Natural killer cell treated with Interleukin-12 subunit alpha and Interleukin-12 subunit beta and Interleukin-15 and Interleukin-18, amount 100 ng/mL, for 72 hours (primary cell): ENCODE measurements around the gene TTC23. TPM values are rescaled to one million over a fixed set of nuclear protein-coding genes. Genes with fewer than 3 reads are reported as not detected.
"Not testable (repeated sequence)": the region's sequence is repeated elsewhere in the genome, so short reads cannot be mapped to it uniquely, and the experiment has no call there.

Experiments used
- ATAC-seq, 2 donors: fragments of 150-1000 bp; cut with Tn5 transposase in 1 of 2; sonication (Bioruptor Pico), chemical (Tn5 transposase) in 1 of 2; 2 replicates each; pipeline ENCODE4 v1.10.0; 2021
- DNase-seq: peaks from one replicate; pipeline ENCODE4 v3.0.0; 2022; ENCODE audit warnings: low spot score
- H3K27ac Mint-ChIP-seq, 2 donors: 1 replicate in 1 of 2; 2 replicates in 1 of 2; pipeline ENCODE4 v1.8.0; 2022; ENCODE audit warnings: mixed read lengths in 2 of 2, mild to moderate bottlenecking in 1 of 2, moderate library complexity in 1 of 2
- H3K27me3 Mint-ChIP-seq, 2 donors: 1 replicate in 1 of 2; 2 replicates in 1 of 2; pipeline ENCODE4 v1.8.0; 2022; ENCODE audit warnings: mixed read lengths in 2 of 2
- H3K36me3 Mint-ChIP-seq: one replicate; pipeline ENCODE4 v1.8.0; 2022; ENCODE audit warnings: mixed read lengths
- H3K4me1 Mint-ChIP-seq, 2 donors: 1 replicate in 1 of 2; 2 replicates in 1 of 2; pipeline ENCODE4 v1.8.0; 2022; ENCODE audit warnings: low read depth in 2 of 2, mixed read lengths in 2 of 2, mild to moderate bottlenecking in 1 of 2
- H3K4me3 Mint-ChIP-seq: one replicate; pipeline ENCODE4 v1.8.0; 2022; ENCODE audit warnings: mixed read lengths
- H3K9me3 Mint-ChIP-seq: 2 replicates; pipeline ENCODE4 v1.8.0; 2022; ENCODE audit warnings: mixed read lengths
- total RNA-seq, 2 donors: library from RNA; stranded (reverse); gene quantifications; one replicate each; pipeline ENCODE4 v1.2.3, GENCODE V29; 2022

TTC23 gene
- total RNA-seq, 2 donors from 2014 or later = 1.00 to 3.6 TPM

GRCh38 chr15:99118801-99119546 lies 130.4 kb downstream of the TTC23 start:
- H3K36me3 Mint-ChIP-seq = no peaks in the 10 kb centered on the region
- ATAC-seq (no peak), DNase-seq (peak; percentile 31)
- peaks cover 12 to 19% of the 10 kb centered on the region in 2 donors for H3K27me3 Mint-ChIP-seq
- no peaks in the 10 kb centered on the region for H3K4me1 Mint-ChIP-seq
- H3K9me3 Mint-ChIP-seq = no peaks in the 10 kb centered on the region
- H3K27ac Mint-ChIP-seq = no peak overlapping the region
- no peak overlapping the region for H3K4me3 Mint-ChIP-seq

GRCh38 chr15:99118258-99118632 lies 131.1 kb downstream of the TTC23 start:
- no peak for DNase-seq
- Mint-ChIP-seq H3K27ac (no peak overlapping the region), H3K4me3 (no peak overlapping the region), H3K4me1 (no peaks in the 10 kb centered on the region), H3K27me3 (peaks cover 12 to 19% of the 10 kb centered on the region in 2 donors), H3K9me3 (no peaks in the 10 kb centered on the region), H3K36me3 (no peaks in the 10 kb centered on the region)
- no peak for ATAC-seq

- Mint-ChIP-seq H3K27ac (no peak overlapping the region), H3K4me1 (no peaks in the 10 kb centered on the region), H3K27me3 (peaks cover 12 to 19% of the 10 kb centered on the region in 2 donors), H3K36me3 (no peaks in the 10 kb centered on the region), H3K4me3 (no peak overlapping the region), H3K9me3 (no peaks in the 10 kb centered on the region)
- peak; percentile 47 for DNase-seq
- ATAC-seq = no peak
These were observed 131.7 kb downstream of the TTC23 start for GRCh38 chr15:99117563-99118257.

- Mint-ChIP-seq H3K4me1 (no peaks in the 10 kb centered on the region), H3K9me3 (no peaks in the 10 kb centered on the region), H3K27ac (no peak overlapping the region), H3K36me3 (no peaks in the 10 kb centered on the region), H3K27me3 (peaks cover 12 to 19% of the 10 kb centered on the region in 2 donors), H3K4me3 (no peak overlapping the region)
- DNase-seq = no peak
- no peak for ATAC-seq
These were observed 132.3 kb downstream of the TTC23 start for GRCh38 chr15:99117111-99117510.

- Mint-ChIP-seq H3K4me1 (peaks cover 0 to 2% of the 10 kb centered on the region in 2 donors), H3K27ac (no peak overlapping the region), H3K27me3 (peaks cover 7 to 10% of the 10 kb centered on the region in 2 donors), H3K36me3 (no peaks in the 10 kb centered on the region), H3K9me3 (no peaks in the 10 kb centered on the region), H3K4me3 (no peak overlapping the region)
- DNase-seq = peak; percentile 39
- ATAC-seq = no peak
These were observed 133.8 kb downstream of the TTC23 start for GRCh38 chr15:99115300-99116215.

- peaks cover 0 to 2% of the 10 kb centered on the region in 2 donors for H3K4me1 Mint-ChIP-seq
- H3K4me3 Mint-ChIP-seq = no peak overlapping the region
- ATAC-seq (peak in 1 of 2 donors; percentile 37), DNase-seq (no peak)
- no peaks in the 10 kb centered on the region for H3K36me3 Mint-ChIP-seq
- no peak overlapping the region for H3K27ac Mint-ChIP-seq
- peaks cover 0 to 3% of the 10 kb centered on the region in 2 donors for H3K27me3 Mint-ChIP-seq
- H3K9me3 Mint-ChIP-seq = no peaks in the 10 kb centered on the region
These were observed 134.7 kb downstream of the TTC23 start for GRCh38 chr15:99114511-99115299.

- H3K36me3 Mint-ChIP-seq = no peaks in the 10 kb centered on the region
These were observed 135.7 kb downstream of the TTC23 start for GRCh38 chr15:99113547-99114271.

GRCh38 chr15:99111641-99112040 lies 137.7 kb downstream of the TTC23 start:
- not testable (repeated sequence) for H3K27ac Mint-ChIP-seq, H3K4me1 Mint-ChIP-seq, H3K9me3 Mint-ChIP-seq, H3K36me3 Mint-ChIP-seq, ATAC-seq, DNase-seq, H3K4me3 Mint-ChIP-seq
- peaks cover 5 to 14% of the 10 kb centered on the region in 2 donors for H3K27me3 Mint-ChIP-seq

More at GRCh38 chr15:99113547-99114271, 135.7 kb downstream of the TTC23 start:
- peaks cover 0 to 9% of the 10 kb centered on the region in 2 donors for H3K27me3 Mint-ChIP-seq
- H3K27ac Mint-ChIP-seq = no peak overlapping the region
- H3K4me3 Mint-ChIP-seq = no peak overlapping the region
- peaks cover 0 to 2% of the 10 kb centered on the region in 2 donors for H3K4me1 Mint-ChIP-seq
- no peaks in the 10 kb centered on the region for H3K9me3 Mint-ChIP-seq
- peak; percentile 47 for DNase-seq
- peak in 1 of 2 donors; percentile 22 for ATAC-seq

GRCh38 chr15:99110581-99111320 lies 138.6 kb downstream of the TTC23 start:
- no peak overlapping the region for H3K4me3 Mint-ChIP-seq

GRCh38 chr15:99110093-99110492 lies 139.3 kb downstream of the TTC23 start:
- Mint-ChIP-seq H3K27ac (no peak overlapping the region), H3K4me3 (no peak overlapping the region), H3K27me3 (peaks cover 10 to 19% of the 10 kb centered on the region in 2 donors), H3K4me1 (peaks cover 0 to 7% of the 10 kb centered on the region in 2 donors), H3K36me3 (no peaks in the 10 kb centered on the region), H3K9me3 (no peaks in the 10 kb centered on the region)
- no peak for ATAC-seq
- no peak for DNase-seq

More at GRCh38 chr15:99110581-99111320, 138.6 kb downstream of the TTC23 start:
- Mint-ChIP-seq H3K4me1 (peaks cover 0 to 7% of the 10 kb centered on the region in 2 donors), H3K27ac (no peak overlapping the region), H3K36me3 (no peaks in the 10 kb centered on the region), H3K9me3 (no peaks in the 10 kb centered on the region), H3K27me3 (peaks cover 10 to 19% of the 10 kb centered on the region in 2 donors)
- DNase-seq (no peak), ATAC-seq (no peak)

- H3K4me1 Mint-ChIP-seq = peaks cover 0 to 7% of the 10 kb centered on the region in 2 donors
These were observed 139.8 kb downstream of the TTC23 start for GRCh38 chr15:99109555-99110021.

GRCh38 chr15:99108993-99109392 lies 140.4 kb downstream of the TTC23 start:
- Mint-ChIP-seq H3K36me3 (no peaks in the 10 kb centered on the region), H3K27ac (no peak overlapping the region), H3K9me3 (no peaks in the 10 kb centered on the region), H3K4me3 (no peak overlapping the region), H3K4me1 (peaks cover 0 to 7% of the 10 kb centered on the region in 2 donors), H3K27me3 (peaks cover 10 to 19% of the 10 kb centered on the region in 2 donors)
- ATAC-seq = no peak
- no peak for DNase-seq

More at GRCh38 chr15:99109555-99110021, 139.8 kb downstream of the TTC23 start:
- Mint-ChIP-seq H3K9me3 (no peaks in the 10 kb centered on the region), H3K27me3 (peaks cover 10 to 19% of the 10 kb centered on the region in 2 donors), H3K27ac (no peak overlapping the region), H3K4me3 (no peak overlapping the region), H3K36me3 (no peaks in the 10 kb centered on the region)
- no peak for ATAC-seq
- peak; percentile 53 for DNase-seq
